H1 (cell line): Measurements from ENCODE around the gene PFKFB3. TPM values are rescaled to one million over a fixed set of nuclear protein-coding genes. Genes with fewer than 3 reads are reported as not detected.

ENCODE experiments used
- CTCF ChIA-PET: fragments of 300-600 bp; sonication (Branson Sonifier 250); formaldehyde crosslinking; loops from one replicate; lab custom pipeline; 2021; ENCODE audit not compliant: partially characterized antibody; lab: Charles Lee
- POLR2A ChIA-PET: fragments of 300-600 bp; sonication (Branson Sonifier 250); formaldehyde crosslinking; loops from one replicate; lab custom pipeline; 2021; ENCODE audit warnings: inconsistent platforms; ENCODE audit not compliant: partially characterized antibody; lab: Charles Lee
- DNase-seq, 2 experiments: peaks; one replicate each; pipeline versions ENCODE4 v3.0.0 to v3.0.0-alpha.2; 2010 to 2022; ENCODE audit warnings: low spot score in 2 of 2, low read depth in 1 of 2, mixed read lengths in 1 of 2
- FAIRE-seq: peaks from 2 replicates; lab custom pipeline; 2011; peaks lifted over from hg19 to GRCh38; lab: Jason Lieb, UNC
- H2AFZ ChIP-seq: 2 replicates; pipeline ENCODE4 v1.8.1; 2012; ENCODE audit warnings: low read length, inconsistent platforms
- H2AK5ac ChIP-seq: 2 replicates; pipeline ENCODE4 v1.6.1; 2013; ENCODE audit warnings: low read depth, low read length
- H2BK120ac ChIP-seq: replicated peaks from 2 replicates; pipeline ENCODE3; 2013; ENCODE audit warnings: low read depth, low read length, inconsistent platforms
- H2BK12ac ChIP-seq: 2 replicates; pipeline ENCODE4 v1.6.1; 2013; ENCODE audit warnings: low read depth, low read length
- H2BK15ac ChIP-seq: 2 replicates; pipeline ENCODE4 v1.6.1; 2013; ENCODE audit warnings: low read length
- H2BK20ac ChIP-seq: 2 replicates; pipeline ENCODE4 v1.6.1; 2013; ENCODE audit warnings: low read length
- H2BK5ac ChIP-seq: 2 replicates; pipeline ENCODE4 v1.6.1; 2013; ENCODE audit warnings: low read depth, low read length
- H3K14ac ChIP-seq: 2 replicates; pipeline ENCODE4 v1.6.1; 2013; ENCODE audit warnings: inconsistent platforms; ENCODE audit not compliant: insufficient read length
- H3K18ac ChIP-seq: 2 replicates; pipeline ENCODE4 v1.6.1; 2013; ENCODE audit warnings: low read length; ENCODE audit errors: extremely low read depth
- H3K23ac ChIP-seq: 2 replicates; pipeline ENCODE4 v1.6.1; 2013; ENCODE audit warnings: inconsistent platforms; ENCODE audit not compliant: insufficient read length
- H3K23me2 ChIP-seq: 2 replicates; pipeline ENCODE4 v1.6.1; 2013; ENCODE audit warnings: low read depth, low read length
- H3K27ac ChIP-seq: 2 replicates; pipeline ENCODE4 v1.6.1; 2011; ENCODE audit warnings: low read depth, low read length, inconsistent platforms
- H3K27me3 ChIP-seq, 4 experiments: replicated peaks in 1 of 4; 1 replicate in 1 of 4; 2 replicates in 3 of 4; pipeline versions ENCODE4 v1.6.1 to v1.8.1; 2011 to 2013; ENCODE audit warnings: low read length in 3 of 4, mild to moderate bottlenecking in 3 of 4, inconsistent platforms in 2 of 4, mixed read lengths in 2 of 4, moderate library complexity in 1 of 4; ENCODE audit not compliant: control insufficient read depth in 3 of 4, insufficient read depth in 3 of 4; ENCODE audit errors: extremely low read depth in 1 of 4
- H3K36me3 ChIP-seq, 4 experiments: 2 replicates each; pipeline versions ENCODE4 v1.6.1 to v1.8.1; 2011 to 2013; ENCODE audit warnings: mild to moderate bottlenecking in 4 of 4, low read length in 3 of 4, moderate library complexity in 2 of 4, control low read depth in 1 of 4, inconsistent platforms in 1 of 4; ENCODE audit not compliant: insufficient read depth in 4 of 4, control insufficient read depth in 2 of 4
- H3K4ac ChIP-seq: replicated peaks from 2 replicates; pipeline ENCODE3; 2013; ENCODE audit warnings: low read length, low read depth, mixed read lengths, inconsistent platforms; ENCODE audit not compliant: insufficient read length
- H3K4me1 ChIP-seq, 4 experiments: replicated peaks in 1 of 4; 1 replicate in 1 of 4; 2 replicates in 3 of 4; pipeline versions ENCODE4 v1.6.1 to v1.8.1; 2011 to 2013; ENCODE audit warnings: low read length in 3 of 4, inconsistent platforms in 2 of 4, mixed read lengths in 1 of 4; ENCODE audit not compliant: insufficient read depth in 4 of 4, control insufficient read depth in 3 of 4
- H3K4me2 ChIP-seq, 2 experiments: 2 replicates each; pipeline versions ENCODE4 v1.6.1 to v1.8.1; 2011 to 2013; ENCODE audit warnings: low read depth in 2 of 2, low read length in 2 of 2, control low read depth in 1 of 2, inconsistent platforms in 1 of 2, mild to moderate bottlenecking in 1 of 2; ENCODE audit not compliant: insufficient read depth in 1 of 2
- H3K4me3 ChIP-seq, 4 experiments: fragments of 200-600, 300-600 bp in 1 of 4; sonication (generic), shearing (Covaris generic), sonication (Bioruptor Twin) in 1 of 4; 2 replicates each; pipeline versions ENCODE4 v1.5.1 to v1.8.1; 2011 to 2016; ENCODE audit warnings: low read length in 4 of 4, low read depth in 3 of 4, control low read depth in 2 of 4, inconsistent platforms in 2 of 4, mild to moderate bottlenecking in 2 of 4, mixed read lengths in 1 of 4, moderate library complexity in 1 of 4; ENCODE audit not compliant: insufficient read depth in 2 of 4; ENCODE audit errors: extremely low read depth in 1 of 4
- H3K56ac ChIP-seq: replicated peaks from 2 replicates; pipeline ENCODE3; 2013; ENCODE audit warnings: low read depth, mild to moderate bottlenecking, mixed read lengths, low read length, inconsistent platforms; ENCODE audit not compliant: insufficient read length
- H3K79me1 ChIP-seq: 2 replicates; pipeline ENCODE4 v1.6.1; 2013; ENCODE audit warnings: low read depth, low read length, control low read depth
- H3K79me2 ChIP-seq, 2 experiments: 2 replicates each; pipeline versions ENCODE4 v1.6.1 to v1.8.1; 2012 to 2013; ENCODE audit warnings: low read length in 2 of 2, mild to moderate bottlenecking in 2 of 2, inconsistent platforms in 1 of 2; ENCODE audit not compliant: insufficient read depth in 2 of 2, control insufficient read depth in 1 of 2
- H3K9ac ChIP-seq, 4 experiments: replicated peaks in 1 of 4; 1 replicate in 1 of 4; 2 replicates in 3 of 4; pipeline versions ENCODE4 v1.6.1 to v1.8.1; 2011 to 2013; ENCODE audit warnings: low read depth in 3 of 4, low read length in 3 of 4, control low read depth in 2 of 4, mild to moderate bottlenecking in 2 of 4, moderate library complexity in 2 of 4, inconsistent platforms in 1 of 4; ENCODE audit errors: extremely low read depth in 1 of 4
- H3K9me3 ChIP-seq, 2 experiments: 2 replicates each; pipeline versions ENCODE4 v1.6.1 to v1.8.1; 2012 to 2013; ENCODE audit warnings: mild to moderate bottlenecking in 2 of 2, moderate library complexity in 2 of 2, control low read depth in 1 of 2, inconsistent platforms in 1 of 2, low read depth in 1 of 2, low read length in 1 of 2, mixed read lengths in 1 of 2; ENCODE audit not compliant: insufficient read depth in 2 of 2
- H4K20me1 ChIP-seq, 2 experiments: replicated peaks in 1 of 2; 2 replicates each; pipeline versions ENCODE3 to v1.8.1; 2011 to 2013; ENCODE audit warnings: inconsistent platforms in 2 of 2, low read length in 2 of 2, mild to moderate bottlenecking in 1 of 2; ENCODE audit not compliant: insufficient read depth in 2 of 2, control insufficient read depth in 1 of 2
- H4K5ac ChIP-seq: 2 replicates; pipeline ENCODE4 v1.6.1; 2013; ENCODE audit warnings: low read length, low read depth, mixed read lengths, inconsistent platforms; ENCODE audit not compliant: insufficient read length
- H4K8ac ChIP-seq: 2 replicates; pipeline ENCODE4 v1.8.0; 2013; ENCODE audit warnings: mild to moderate bottlenecking, moderate library complexity, low read length, inconsistent platforms; ENCODE audit not compliant: insufficient read depth; ENCODE audit errors: extremely low read depth
- H4K91ac ChIP-seq: replicated peaks from 2 replicates; pipeline ENCODE3; 2013; ENCODE audit warnings: low read length, mixed read lengths, inconsistent platforms; ENCODE audit not compliant: insufficient read length
- CREB1 ChIP-seq: IDR thresholded peaks from 2 replicates; pipeline ENCODE4 v1.6.1; 2012; ENCODE audit warnings: inconsistent platforms
- RFX5 ChIP-seq: IDR thresholded peaks from 2 replicates; pipeline ENCODE4 v1.6.1; 2011; ENCODE audit warnings: low read depth, low read length, improper control_type of control experiment, borderline replicate concordance
- RNF2 ChIP-seq: fragments of 200-900, 300-1000 bp; sonication (generic); IDR thresholded peaks from 2 replicates; pipeline ENCODE4 v1.7.1; 2016; ENCODE audit warnings: borderline replicate concordance, low read depth, mild to moderate bottlenecking, antibody characterized with exemption, low read length; ENCODE audit not compliant: poor library complexity, severe bottlenecking; ENCODE audit errors: missing control alignments
- TAF1 ChIP-seq: IDR thresholded peaks from 2 replicates; pipeline ENCODE4 v1.6.1; 2011; ENCODE audit warnings: mild to moderate bottlenecking, low read depth, low read length
- WGBS, 2 experiments: shearing (Covaris generic) in 1 of 2; methylation state at CpG; one replicate each; pipeline versions ENCODE4 v1.1.6 to v1.1.7; 2013 to 2015; ENCODE audit warnings: low lambda C conversion rate in 2 of 2, mixed read lengths in 2 of 2, inconsistent platforms in 1 of 2, low coverage in 1 of 2, missing lambda C conversion rate in 1 of 2; ENCODE audit not compliant: insufficient replicate concordance in 2 of 2, insufficient coverage in 1 of 2, insufficient read length in 1 of 2; ENCODE audit errors: extremely low coverage in 1 of 2, missing lambda C conversion rate in 1 of 2; 5-methylcytosine and 5-hydroxymethylcytosine counted together
- polyA plus RNA-seq, 7 experiments: library from polyadenylated mRNA; depleted of rRNA in 3 of 7; stranded (reverse) in 5 of 7; unstranded in 2 of 7; fragments of >200 nt in 5 of 7; fragments of 200-250 nt in 2 of 7; gene quantifications; 1 replicate in 5 of 7; 2 replicates in 1 of 7; 4 replicates in 1 of 7; pipeline versions ENCODE4 v1.2.1 to v1.2.3, GENCODE V29; 2011 to 2013; ENCODE audit warnings: missing spikeins in 2 of 7, mixed read lengths in 2 of 7
- total RNA-seq: library from RNA; stranded (reverse); fragmentation: NEBNext Ultra II Directional; extraction: Animal tissue kit (Norgen Biotek cat#: 25700); gene quantifications from 2 replicates; pipeline ENCODE4 v1.2.1, GENCODE V29; 2021

PFKFB3 gene
- total and polyA plus RNA-seq, 2 of the 8 experiments (the other 6 are each of a cell fraction or from before 2014, with no cell fraction given): 15.6 to 32.0 TPM

DNA sequence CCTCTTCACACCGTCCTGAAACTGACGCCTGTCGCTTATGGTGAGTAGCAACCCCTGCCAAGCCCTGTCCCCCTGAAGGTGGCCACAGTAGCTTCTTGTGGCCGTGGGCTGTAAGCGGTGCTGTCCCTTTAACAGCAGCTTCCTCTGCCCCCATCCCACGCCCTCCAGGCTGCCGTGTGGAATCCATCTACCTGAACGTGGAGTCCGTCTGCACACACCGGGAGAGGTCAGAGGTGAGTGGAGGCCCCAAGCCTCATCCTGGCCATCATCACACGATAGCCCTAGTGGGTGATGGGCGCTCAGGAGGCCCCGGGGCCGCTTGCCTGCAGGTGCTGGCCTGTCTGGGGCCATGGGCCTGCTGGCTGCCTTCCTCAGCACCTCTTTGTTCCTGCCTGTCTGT, 21.2 kb downstream of the PFKFB3 start:
- H2BK20ac ChIP-seq: no peak overlapping the region
- no peak overlapping the region for H3K18ac ChIP-seq
- H2BK120ac ChIP-seq: no peak overlapping the region
- DNase-seq (no peak), FAIRE-seq (no peak)
- peaks cover 2% of the 10 kb centered on the region; the same call in 1 of the 2 replicates for H3K79me1 ChIP-seq
- no peak overlapping the region for H3K23ac ChIP-seq
- H2BK12ac ChIP-seq: no peak overlapping the region
- no peak overlapping the region for H3K14ac ChIP-seq
- no peak for TF ChIP-seq RNF2
- no peak for TF ChIP-seq CREB1
- no peak for TF ChIP-seq RFX5
- TF ChIP-seq TAF1: no peak
- no peak overlapping the region for H3K27ac ChIP-seq
- H2BK15ac ChIP-seq: no peak overlapping the region
- peaks cover 19 to 88% (median 62%) of the 10 kb centered on the region in 4 experiments; a peak in 7 of 8 replicates for H3K36me3 ChIP-seq
- H3K79me2 ChIP-seq: no peaks in the 10 kb centered on the region
- H3K4ac ChIP-seq: no peak overlapping the region
- H4K91ac ChIP-seq: no peak overlapping the region
- POLR2A ChIA-PET: no interaction called here
- no peak overlapping the region for H2BK5ac ChIP-seq
- no peaks in the 10 kb centered on the region for H3K9me3 ChIP-seq
- no peak overlapping the region for H2AK5ac ChIP-seq
- 90% methylated on average over 14 of the region's 14 CpGs; no CpG with 5 or more reads in 1 of the 2 experiments for WGBS, 2 experiments
- H3K4me2 ChIP-seq: no peak overlapping the region
- H3K9ac ChIP-seq: no peak overlapping the region
- no peaks in the 10 kb centered on the region for H3K23me2 ChIP-seq
- H4K5ac ChIP-seq: no peak overlapping the region
- H3K27me3 ChIP-seq: no peaks in the 10 kb centered on the region
- no peaks in the 10 kb centered on the region for H3K4me1 ChIP-seq
- CTCF ChIA-PET: interaction anchor here (1.8 kb wide), 1 partner anchor 177 kb away, joined by 5 read pairs; no protein-coding TSS in a partner anchor
- no peak overlapping the region for H3K56ac ChIP-seq
- no peak overlapping the region for H4K8ac ChIP-seq
- H4K20me1 ChIP-seq: peaks cover 6 to 13% of the 10 kb centered on the region in 2 experiments
- no peak overlapping the region for H2AFZ ChIP-seq
- no peak overlapping the region for H3K4me3 ChIP-seq
